LoVo (cell line): Measurements from ENCODE around the gene TNFRSF8.

Source experiments
- DNase-seq: peaks from one replicate; pipeline ENCODE4 v3.0.0-alpha.2; 2016; ENCODE audit warnings: low spot score

Gene TNFRSF8

DNA sequence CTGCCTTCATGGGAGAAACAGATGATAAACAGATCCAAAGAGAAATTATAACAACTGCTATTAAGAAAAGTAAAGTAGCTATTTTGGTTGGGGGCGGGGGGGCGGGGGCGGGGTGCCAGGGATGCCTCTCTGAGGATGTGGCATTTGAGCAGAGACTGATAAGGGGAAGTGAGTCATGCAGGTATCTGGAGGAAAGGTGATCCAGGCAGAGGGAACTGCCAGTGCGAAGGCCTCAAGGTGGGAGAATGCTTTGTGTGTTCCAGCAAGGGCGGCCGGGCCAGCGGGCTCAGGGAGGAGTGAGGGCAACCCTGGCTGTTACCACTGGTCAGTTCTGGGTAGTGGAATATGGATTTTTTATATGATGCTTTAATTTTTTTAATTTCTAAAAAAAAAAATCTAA is 96.7 kb downstream of the TNFRSF8 start:
- peak; percentile 66 for DNase-seq

- no peak for DNase-seq
Measured at GRCh38 chr1:12161324-12161661, 98.2 kb downstream of the TNFRSF8 start.

- peak; percentile 92 for DNase-seq
Measured at GRCh38 chr1:12161662-12162458, 98.8 kb downstream of the TNFRSF8 start.

- no peak for DNase-seq
Measured at GRCh38 chr1:12162459-12163137, 99.5 kb downstream of the TNFRSF8 start.

DNA sequence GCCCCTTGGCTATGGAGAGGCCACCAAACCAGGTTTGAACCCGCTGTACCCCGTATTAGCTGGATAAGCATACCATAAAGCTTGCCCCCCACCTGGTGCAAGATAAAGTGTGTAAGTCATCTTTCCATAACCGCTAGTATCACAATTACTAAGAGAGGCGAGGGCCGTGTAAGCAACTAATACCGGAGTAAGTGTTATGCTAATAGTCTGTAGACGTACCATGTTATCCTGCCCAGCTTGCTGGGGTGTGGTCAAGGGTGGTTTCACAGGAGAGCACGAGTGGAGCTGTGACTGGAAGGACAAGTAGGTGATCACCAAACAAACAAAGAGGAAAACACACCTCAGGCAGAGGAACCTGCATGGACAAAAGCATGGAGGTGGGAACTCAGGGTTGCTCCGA is 100.1 kb downstream of the TNFRSF8 start:
- DNase-seq, result no peak

DNA sequence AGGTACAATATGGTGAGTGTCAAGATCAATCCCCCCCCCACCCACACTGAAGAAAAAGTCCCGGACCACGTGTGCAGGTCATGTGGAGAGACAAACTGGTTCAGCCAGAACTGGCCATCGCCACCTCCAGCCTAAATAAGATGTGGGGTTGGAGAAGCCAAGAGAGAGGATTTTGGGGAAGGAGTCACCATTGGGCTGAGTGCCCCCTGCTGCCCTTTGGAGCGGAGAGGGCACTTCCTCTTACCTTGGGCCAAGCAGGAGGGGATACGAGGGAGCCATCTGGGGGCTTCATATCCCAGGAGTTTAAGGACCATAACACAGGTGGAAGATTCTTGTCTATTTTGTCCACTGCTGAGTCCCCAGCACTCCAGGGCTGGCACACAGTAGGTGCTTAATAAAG is 101.1 kb downstream of the TNFRSF8 start:
- DNase-seq, result no peak

DNA sequence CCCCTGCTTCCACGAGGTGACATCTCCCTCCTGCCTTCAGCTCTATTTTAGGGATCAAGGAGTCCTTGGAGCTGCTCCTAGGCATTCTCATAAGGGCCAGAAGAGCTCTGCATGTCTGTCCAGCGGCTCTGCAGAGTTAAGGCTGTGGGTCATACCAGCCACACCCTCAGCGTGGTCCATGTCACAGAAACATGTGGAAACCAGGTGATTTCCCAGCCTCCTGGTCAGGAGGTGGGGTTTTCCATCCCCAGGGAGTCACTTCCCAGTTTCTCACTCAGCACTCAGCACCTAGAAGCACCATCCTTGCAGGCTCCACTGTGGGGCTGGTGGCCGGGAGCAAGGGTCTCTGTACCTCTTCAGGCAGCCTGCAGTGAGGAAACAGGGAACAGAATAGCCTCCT is 102.2 kb downstream of the TNFRSF8 start:
- no peak for DNase-seq

GRCh38 chr1:12166834-12167492 is 103.9 kb downstream of the TNFRSF8 start, which contains the start of gene TNFRSF1B:
Gene TNFRSF1B (plus strand): TSS chr1:12166991. CDS start chr1:12167092, 101 bp downstream.
- peak; percentile 64 for DNase-seq

GRCh38 chr1:12167493-12168429 is 104.7 kb downstream of the TNFRSF8 start:
- no peak for DNase-seq

DNA sequence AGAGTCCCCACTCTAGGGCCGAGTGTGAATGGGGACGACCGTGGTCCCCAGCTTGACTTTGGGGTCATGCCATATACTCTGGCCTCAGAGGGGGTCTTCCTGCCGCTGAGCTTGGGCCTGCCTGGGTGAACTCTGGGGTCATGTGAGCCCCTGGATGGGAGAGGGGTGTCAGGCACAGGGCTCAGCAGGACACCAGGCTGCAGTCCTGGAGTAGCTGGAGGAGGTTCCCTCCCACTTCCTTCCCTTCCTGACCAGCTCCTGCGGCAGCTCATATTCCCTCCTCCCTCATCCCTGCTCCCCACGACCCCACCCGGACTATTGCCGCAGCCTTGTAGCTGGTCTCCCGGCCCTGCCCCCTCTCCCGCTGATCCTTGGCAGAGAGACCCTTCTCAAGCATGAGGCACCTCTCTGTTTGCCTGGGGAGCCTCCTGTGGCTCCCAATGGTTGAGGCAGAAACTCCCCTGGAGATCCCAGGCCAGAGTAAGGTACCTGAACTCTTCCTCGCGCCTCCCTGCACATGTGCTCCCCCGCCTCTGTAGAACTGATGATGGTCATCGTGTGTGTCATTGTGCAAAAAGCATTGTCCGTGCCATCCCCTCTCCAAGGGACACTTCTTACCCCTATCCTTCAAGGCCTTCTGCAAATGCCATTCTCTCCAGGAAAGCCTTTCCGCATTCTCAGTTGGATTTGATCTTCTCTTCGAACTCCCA is 105.5 kb downstream of the TNFRSF8 start:
- DNase-seq, result no peak

GRCh38 chr1:12169442-12170135 is 106.5 kb downstream of the TNFRSF8 start:
- no peak for DNase-seq

DNA sequence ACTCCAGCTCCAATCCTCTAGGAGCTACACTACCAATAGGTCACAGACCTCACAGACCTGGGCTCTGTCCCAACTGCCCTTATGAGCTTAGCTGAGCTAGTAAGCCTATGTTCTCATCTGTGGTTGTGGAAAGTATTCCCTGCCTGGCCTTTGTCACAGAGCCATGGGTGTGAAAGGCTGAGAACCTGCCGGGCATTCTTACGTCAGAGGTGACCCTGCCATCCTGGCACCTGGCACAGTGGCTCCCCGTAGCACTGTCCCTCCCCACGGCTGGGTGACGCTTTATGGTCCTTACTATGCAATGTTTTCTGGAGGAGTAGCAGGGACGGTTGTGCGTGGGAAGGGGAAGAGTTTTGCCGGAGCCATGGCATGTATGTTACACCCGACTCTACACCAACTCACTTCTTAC is 107.2 kb downstream of the TNFRSF8 start:
- DNase-seq, result no peak

GRCh38 chr1:12171206-12172041 is 108.3 kb downstream of the TNFRSF8 start:
- DNase-seq, result no peak

- no peak for DNase-seq
Measured at GRCh38 chr1:12172042-12172851, 109.1 kb downstream of the TNFRSF8 start.

- DNase-seq, result no peak
Measured at GRCh38 chr1:12173041-12173509, 110.0 kb downstream of the TNFRSF8 start.

DNA sequence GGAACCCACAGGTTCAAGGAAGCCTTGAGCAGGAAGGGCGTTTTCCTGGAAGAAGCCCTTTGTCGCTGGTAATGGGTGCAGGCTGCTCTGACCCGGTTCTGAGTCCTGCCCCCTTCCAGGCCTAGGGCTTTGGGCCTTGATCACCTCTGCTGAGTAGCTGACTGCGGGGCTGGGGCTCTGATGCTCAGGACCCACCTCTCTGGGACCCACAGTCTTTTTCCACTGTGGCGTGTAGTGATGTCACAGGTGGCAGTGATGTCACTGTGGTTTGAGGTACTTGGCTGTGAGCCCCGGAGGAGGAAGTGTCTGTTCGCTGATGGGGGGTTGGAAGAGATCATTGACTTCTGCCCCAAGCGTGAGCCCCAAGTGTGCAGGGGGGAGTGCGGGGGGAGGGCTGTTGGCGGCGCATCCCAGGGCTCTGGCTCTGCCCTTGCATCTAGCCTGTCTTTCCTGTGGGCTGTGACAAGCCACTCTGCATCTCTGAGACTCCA is 110.6 kb downstream of the TNFRSF8 start:
- no peak for DNase-seq

- DNase-seq, result no peak
Measured at GRCh38 chr1:12174924-12175810, 112.1 kb downstream of the TNFRSF8 start.
